GM18867 (cell line): ENCODE data around the gene RBM11.
"Not testable (repeated sequence)": the region's sequence is repeated elsewhere in the genome, so short reads cannot be mapped to it uniquely, and the experiment has no call there.

Experiments
- ATAC-seq: cut with Tn5 transposase; IDR thresholded peaks from one replicate; pipeline ENCODE4 v1.9.1; 2021; ENCODE audit warnings: mild to moderate bottlenecking, moderate library complexity; ENCODE audit not compliant: unreplicated experiment

RBM11 gene

DNA sequence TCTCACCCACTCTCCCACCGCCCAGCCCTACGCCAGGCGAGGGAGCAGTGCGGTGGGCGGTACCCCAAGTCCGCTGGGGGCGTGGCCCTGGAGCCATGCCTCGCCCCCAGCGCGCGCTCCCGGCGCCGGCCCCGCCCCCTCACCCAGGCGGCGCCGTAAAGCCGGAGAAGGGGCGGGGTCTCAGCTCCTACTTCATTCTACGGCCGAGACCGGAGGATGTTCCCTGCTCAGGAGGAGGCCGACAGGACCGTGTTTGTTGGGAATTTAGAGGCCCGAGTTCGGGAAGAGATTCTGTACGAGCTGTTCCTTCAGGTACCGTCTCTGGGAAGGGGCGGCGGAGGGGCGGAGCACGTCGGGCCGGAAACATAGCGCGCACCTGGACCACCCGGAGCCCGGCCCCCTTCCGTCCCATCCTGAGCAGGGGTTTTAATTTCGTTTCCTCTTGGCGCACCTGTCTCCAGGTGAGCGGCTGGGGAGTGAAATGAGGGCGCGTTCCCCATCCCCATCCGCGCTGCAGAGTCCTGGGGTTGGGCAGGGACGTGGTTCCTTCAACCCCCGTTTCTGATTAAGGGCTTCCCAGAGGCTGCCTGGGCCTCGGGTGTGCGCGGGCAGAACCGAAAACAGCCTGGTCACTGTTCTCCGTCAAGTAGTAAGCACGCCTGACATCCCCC is at the start of gene RBM11:
RBM11 (plus strand) TSS at position 187 of the 671 bp plus-strand sequence; CDS start at position 217, 30 bp downstream.
- ATAC-seq, result peak; percentile 99

GRCh38 chr21:14166463-14167223 is 49.3 kb upstream of the RBM11 start:
- not testable (repeated sequence) for ATAC-seq

GRCh38 chr21:14206222-14206621 is 9.7 kb upstream of the RBM11 start:
- ATAC-seq, result no peak

DNA sequence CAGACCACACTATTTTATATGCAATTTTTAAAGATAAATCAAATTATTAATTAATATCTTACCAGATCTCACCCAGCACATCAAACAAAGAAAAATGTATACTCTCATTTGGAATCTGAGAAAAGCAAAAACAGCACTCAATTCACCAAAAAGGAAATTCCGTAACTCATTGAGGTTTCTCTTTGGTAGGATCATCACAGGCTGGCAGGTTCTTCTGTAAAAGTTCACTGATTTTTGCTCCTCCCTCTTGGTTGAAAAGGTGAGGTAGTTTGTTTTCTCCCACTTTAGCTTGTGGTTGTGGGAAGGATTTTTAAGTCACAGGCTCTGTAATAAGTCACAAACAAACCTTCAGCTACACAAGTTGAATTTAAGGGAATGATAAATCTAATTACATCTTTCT is 5.2 kb upstream of the RBM11 start, which contains the start of gene LIPI:
LIPI (minus strand) TSS at position 218 of the 400 bp plus-strand sequence; CDS start at position 108, 110 bp downstream.
- ATAC-seq, result no peak

DNA sequence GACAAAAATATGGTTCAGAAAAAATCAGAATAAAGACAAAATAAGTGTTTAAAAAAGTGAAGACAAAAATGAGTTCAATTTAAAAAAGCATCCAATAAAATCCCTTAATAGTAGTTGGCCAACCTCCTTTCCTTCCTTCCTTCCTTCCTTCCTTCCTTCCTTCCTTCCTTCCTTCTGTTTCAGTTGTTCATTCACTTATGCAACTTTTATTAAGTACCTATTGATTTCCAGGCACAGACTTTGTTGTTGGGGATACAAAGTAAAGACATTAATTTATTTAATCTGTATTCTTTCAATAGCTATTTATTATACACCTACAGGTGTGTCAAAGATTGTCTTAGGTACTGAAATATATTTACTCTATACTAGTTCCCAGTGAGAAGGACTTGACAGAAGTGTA is 2.8 kb upstream of the RBM11 start:
- ATAC-seq, result no peak

GRCh38 chr21:14223365-14223764 is 7.4 kb downstream of the RBM11 start:
- no peak for ATAC-seq

GRCh38 chr21:14229399-14229798 is 13.4 kb downstream of the RBM11 start:
- no peak for ATAC-seq

DNA sequence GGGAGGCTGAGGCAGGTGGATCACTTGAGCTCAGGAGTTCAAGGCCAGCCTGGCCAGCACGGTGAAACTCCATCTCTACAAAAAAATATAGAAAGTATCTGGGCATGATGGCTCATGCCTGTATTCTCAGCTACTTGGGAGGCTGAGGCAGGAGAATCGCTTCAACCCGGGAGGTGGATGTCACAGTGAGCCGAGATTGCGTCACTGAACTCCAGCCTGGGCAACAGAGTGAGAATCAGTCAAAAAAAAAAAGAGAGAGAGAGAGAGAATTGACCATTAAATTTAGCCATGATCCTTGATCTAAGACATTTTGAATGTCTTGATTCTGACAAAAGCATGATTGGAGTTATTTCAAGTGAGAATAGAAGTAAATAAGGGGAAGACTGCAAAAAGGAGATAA is 19.1 kb downstream of the RBM11 start:
- no peak for ATAC-seq

GRCh38 chr21:14236180-14236579 is 20.2 kb downstream of the RBM11 start:
- no peak for ATAC-seq

DNA sequence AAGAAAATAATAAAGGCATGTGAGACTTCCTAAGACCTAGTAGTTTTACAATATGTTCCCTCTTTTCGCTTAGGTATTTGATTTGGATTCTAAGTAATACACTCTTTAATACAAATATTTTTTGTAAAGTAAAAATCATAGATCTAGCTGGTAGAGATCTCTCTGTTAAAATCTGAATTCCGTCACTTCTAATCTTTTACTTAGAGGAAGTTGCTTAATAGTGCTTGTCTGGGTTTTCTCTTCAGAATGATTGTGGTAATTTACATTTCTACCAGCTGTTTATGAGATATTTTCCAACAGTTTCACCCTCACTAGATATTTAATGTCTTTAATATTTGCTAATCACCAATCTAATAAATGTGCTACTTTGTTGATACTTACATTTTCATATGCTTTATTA is 23.3 kb downstream of the RBM11 start:
- no peak for ATAC-seq

- ATAC-seq, result no peak
These were observed 25.3 kb downstream of the RBM11 start for GRCh38 chr21:14241297-14241696.

DNA sequence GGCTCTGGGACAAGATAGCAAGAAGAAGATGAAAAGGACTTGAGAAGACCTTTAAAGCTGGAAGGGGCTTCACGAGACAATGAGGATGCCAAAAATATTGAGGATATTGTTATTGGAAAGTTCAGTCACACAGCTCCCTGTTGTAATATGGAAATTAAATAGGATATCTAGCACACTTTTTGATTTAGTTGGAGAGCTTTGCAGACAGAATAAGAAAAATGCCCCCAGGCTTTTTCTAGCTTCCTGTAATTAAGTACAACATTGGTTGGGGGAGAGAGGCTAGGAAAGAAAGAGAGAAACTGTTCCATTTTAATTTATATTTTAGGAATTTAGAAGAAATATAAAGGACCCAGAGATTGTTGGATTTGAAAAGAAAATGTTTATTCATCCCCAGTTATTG is 27.5 kb downstream of the RBM11 start:
- ATAC-seq, result no peak

DNA sequence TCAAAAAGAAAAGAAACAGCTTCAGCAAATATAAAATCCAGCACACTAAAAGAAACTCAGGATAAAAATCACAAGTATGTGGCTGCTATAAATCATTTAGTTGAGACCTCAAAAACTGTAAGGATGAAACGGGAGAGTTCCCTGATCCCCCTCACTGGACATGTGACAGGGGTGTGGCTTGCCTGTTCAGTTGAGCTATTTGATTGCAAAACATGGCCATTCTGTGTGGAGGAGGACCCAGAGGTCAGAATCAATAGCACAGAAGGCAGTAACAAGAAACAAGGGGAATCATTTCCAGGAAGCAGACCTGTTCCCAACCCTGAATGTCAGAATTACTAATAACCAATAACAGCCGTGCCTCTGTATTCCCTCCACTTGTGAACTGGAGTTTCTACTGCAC is 27.9 kb downstream of the RBM11 start:
- no peak for ATAC-seq

DNA sequence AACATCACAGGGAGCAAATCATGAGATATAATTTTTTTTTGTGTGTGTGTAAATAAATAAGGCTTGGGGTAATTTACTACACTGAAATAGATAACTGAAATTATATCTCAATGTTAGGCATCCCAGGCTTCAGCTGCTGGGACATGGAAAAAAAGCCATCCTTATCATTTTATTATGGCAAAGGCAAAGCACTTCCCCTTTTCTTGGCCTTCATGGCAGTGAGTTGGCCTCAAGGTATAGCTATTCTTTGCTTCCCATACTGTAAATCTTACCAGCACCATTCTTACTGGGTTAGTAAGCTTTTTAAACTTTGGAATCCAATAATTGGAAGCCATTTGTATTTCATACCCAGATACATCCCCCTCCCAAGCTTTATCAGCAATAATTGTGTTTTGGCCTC is 29.0 kb downstream of the RBM11 start:
- no peak for ATAC-seq

DNA sequence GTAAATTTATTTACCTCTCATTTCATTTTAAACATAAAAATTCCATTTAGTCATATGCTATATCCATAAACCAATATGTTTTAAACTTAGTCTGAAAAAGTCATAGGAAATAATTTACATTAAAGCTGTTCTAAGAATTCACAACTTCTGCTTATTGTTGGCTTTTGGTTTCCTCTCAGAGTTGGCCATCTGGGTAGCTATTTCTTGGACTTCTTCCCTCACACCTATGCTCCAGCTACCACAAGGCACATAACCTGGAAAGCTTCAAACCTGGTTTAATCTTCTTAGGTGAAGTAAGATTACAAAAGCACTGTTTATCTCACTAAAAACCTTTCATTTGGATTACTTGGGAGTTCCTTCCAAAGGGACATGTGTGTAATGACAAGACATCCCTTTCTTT is 29.8 kb downstream of the RBM11 start:
- ATAC-seq, result no peak

DNA sequence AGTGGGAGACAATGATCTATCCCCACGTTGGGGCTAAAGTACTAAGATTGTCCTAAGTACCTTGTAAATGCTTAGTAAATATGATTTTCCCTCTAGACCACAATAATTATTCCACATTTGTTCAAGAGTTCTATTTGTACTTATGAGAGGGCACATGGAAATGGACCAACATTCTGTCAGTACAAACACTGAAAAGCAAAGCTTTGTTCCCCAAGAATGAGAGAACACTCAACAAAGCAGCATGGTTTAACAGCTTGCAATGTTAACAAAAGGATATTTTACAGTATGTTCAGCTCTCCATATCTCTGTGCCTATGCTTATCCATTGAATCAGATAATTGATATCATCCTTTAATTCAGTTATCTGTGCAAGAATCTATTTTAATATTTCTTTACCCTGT is 35.4 kb downstream of the RBM11 start:
- no peak for ATAC-seq

DNA sequence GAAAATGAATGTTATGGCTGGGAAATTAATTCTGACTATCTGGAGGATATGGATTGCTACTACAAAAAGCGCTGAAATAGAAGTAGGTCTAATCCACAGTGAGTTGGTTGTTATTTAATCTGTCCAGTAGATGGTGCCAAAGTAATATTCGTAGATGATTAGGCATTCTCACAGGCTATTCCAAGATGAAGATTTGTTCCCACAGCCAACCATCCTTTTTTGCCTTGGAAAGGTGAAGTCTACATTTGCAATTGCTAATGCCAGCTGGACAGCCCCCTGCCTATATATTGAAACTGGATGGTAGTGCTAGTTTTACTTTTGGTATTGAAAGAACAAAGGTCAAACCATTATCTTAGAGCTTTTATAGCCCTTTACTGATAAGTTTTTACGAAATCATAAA is 43.8 kb downstream of the RBM11 start:
- ATAC-seq, result peak; percentile 76

DNA sequence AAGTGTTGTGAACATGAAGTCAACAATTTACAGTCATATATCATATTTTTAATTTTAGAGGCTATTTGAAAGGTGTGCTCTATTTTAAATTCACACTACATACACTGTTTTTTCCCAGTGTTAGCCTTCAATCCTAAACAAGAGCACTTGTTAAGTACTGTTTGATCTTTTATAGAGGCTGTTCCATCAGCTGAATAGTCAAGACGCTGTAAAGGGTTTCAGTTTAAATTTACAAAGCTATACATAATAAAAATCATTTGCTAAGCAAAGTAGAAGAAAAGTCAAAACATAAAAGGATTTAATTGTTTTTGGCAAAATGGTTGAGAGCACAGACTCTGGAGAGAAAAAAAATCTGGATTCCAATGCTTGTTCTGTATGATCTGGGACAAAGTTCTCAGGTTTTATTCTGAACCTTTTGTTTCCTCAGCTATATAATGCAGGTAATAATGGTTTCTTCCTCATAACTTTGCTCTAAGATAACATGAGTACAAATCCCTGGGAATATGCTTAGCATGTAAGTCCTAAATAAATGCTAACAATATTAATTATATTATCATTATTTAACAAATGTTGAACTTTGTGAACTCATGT is 44.3 kb downstream of the RBM11 start:
- peak; percentile 18 for ATAC-seq

DNA sequence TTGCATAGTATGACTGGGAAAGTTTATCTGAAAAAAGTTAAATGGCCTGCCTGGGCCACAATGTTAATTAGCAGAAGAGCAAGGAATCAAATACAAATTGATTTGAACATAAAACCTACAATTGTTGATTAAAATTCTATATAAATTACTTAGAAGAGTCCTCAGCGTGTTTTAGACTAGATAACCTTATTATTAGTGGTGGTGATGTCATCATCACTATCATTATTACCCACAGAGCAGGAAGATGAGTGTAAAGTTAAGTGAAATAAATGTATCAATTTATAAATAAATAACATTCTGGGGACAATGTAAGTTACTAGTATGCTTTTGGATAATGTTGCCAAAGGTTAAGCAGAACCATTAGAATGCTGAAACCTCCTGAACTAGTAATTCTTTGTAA is 46.1 kb downstream of the RBM11 start:
- no peak for ATAC-seq

- no peak for ATAC-seq
These were observed 47.9 kb downstream of the RBM11 start for GRCh38 chr21:14263879-14264278.

DNA sequence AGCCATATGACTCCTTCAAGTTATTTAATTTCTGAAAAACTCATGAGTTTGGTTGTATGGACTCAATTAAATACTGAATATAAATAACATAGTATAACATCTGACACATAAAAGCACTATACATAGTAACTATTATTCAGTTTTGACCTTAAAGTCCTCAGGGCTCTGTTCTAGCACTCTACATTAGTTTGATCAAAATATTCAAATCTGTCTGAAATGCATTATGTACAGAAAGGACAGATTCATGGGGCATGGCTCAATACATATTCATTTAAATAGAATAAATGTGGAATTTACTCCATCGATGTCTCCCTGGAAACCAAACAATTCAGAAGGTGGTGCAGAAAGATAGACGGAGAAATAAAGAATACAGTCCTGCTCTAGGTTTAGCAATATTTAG is 49.1 kb downstream of the RBM11 start:
- ATAC-seq, result no peak

- ATAC-seq, result no peak
These were observed 51.1 kb downstream of the RBM11 start for GRCh38 chr21:14267076-14267475.
